Uterus (tissue), 2 donors: Measurements from ENCODE around the gene USP9Y.

Source experiments
- POLR2A ChIP-seq, 2 donors: fragments of 450-650 bp; IDR thresholded peaks; one replicate each; pipeline ENCODE4 v1.6.1; 2016; ENCODE audit warnings: antibody characterized with exemption in 2 of 2, mild to moderate bottlenecking in 1 of 2, moderate library complexity in 1 of 2
- TF ChIP-seq, protein P1 (sequence below), 4 experiments: fragments of 200-600 bp in 2 of 4; fragments of 450-650 bp in 2 of 4; sonication (generic) in 2 of 4; IDR thresholded peaks; one replicate each; pipeline ENCODE4 v1.5.1; 2016 to 2019; ENCODE audit warnings: antibody characterized with exemption in 4 of 4, mild to moderate bottlenecking in 2 of 4, moderate library complexity in 1 of 4

DNA sequence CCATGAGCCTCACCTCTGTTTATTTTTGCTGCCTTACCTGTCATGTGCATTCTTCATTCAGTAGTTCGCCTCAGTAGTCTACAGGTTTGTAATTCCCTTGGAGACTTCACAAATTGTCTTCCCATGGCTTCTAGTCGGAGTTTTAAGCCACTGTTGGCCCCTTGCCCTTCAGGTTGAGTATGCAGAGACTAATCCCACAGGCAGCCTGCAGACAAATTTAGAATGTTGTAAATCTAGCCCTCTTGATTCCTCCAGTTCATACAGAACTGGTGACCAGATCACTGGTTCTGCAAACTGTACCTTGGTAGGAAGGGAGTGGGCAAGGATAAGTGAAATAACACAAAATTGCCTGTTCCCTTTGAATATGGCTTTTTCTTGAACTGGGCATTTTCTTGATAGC lies 33.0 kb downstream of the USP9Y start:
- TF ChIP-seq, protein P1, sequence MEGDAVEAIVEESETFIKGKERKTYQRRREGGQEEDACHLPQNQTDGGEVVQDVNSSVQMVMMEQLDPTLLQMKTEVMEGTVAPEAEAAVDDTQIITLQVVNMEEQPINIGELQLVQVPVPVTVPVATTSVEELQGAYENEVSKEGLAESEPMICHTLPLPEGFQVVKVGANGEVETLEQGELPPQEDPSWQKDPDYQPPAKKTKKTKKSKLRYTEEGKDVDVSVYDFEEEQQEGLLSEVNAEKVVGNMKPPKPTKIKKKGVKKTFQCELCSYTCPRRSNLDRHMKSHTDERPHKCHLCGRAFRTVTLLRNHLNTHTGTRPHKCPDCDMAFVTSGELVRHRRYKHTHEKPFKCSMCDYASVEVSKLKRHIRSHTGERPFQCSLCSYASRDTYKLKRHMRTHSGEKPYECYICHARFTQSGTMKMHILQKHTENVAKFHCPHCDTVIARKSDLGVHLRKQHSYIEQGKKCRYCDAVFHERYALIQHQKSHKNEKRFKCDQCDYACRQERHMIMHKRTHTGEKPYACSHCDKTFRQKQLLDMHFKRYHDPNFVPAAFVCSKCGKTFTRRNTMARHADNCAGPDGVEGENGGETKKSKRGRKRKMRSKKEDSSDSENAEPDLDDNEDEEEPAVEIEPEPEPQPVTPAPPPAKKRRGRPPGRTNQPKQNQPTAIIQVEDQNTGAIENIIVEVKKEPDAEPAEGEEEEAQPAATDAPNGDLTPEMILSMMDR (IDR thresholded peaks at IDR 0.05), result no peak
- TF ChIP-seq POLR2A (IDR thresholded peaks at IDR 0.05), result no peak
